ENCODE data around the gene CDH11. TPM values are rescaled to one million over a fixed set of nuclear protein-coding genes. Genes with fewer than 3 reads are reported as not detected.

CDH11 gene
- polyA plus RNA-seq, 1 experiment = 276 TPM

DNA sequence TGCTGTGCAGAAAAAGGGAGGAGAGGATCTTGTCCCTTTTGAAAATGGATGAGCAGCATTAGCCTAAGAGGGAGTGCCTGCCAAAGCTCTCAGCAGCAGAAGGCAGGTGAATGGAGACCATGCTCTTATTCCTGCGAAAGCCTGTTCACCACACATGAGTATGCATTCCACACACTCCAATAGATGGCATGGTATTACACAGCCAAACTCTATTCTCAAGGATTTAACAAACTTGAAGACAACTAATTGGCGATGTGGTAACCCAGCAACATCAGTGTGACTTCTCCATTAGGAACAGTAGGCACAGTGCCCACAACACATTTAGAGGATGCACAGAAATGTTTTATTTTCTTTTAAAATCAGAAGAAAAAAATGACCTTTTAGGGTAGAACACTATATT, 77.8 kb downstream of the CDH11 start:
- CTCF ChIA-PET = no interaction called here
- POLR2A ChIA-PET = no interaction called here
- Histone ChIP-seq H3K9me3 (ENCODE audit: control insufficient read depth, insufficient read depth, low read length) (no peaks in the 10 kb centered on the region), H3K27me3 (ENCODE audit: control insufficient read depth, insufficient read depth, low read length) (no peaks in the 10 kb centered on the region), H3K4me3 (ENCODE audit: low read depth, low read length) (no peak overlapping the region), H3K27ac (ENCODE audit: low read depth, low read length) (no peak overlapping the region)
- TF ChIP-seq, protein P1, sequence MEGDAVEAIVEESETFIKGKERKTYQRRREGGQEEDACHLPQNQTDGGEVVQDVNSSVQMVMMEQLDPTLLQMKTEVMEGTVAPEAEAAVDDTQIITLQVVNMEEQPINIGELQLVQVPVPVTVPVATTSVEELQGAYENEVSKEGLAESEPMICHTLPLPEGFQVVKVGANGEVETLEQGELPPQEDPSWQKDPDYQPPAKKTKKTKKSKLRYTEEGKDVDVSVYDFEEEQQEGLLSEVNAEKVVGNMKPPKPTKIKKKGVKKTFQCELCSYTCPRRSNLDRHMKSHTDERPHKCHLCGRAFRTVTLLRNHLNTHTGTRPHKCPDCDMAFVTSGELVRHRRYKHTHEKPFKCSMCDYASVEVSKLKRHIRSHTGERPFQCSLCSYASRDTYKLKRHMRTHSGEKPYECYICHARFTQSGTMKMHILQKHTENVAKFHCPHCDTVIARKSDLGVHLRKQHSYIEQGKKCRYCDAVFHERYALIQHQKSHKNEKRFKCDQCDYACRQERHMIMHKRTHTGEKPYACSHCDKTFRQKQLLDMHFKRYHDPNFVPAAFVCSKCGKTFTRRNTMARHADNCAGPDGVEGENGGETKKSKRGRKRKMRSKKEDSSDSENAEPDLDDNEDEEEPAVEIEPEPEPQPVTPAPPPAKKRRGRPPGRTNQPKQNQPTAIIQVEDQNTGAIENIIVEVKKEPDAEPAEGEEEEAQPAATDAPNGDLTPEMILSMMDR (IDR thresholded peaks at IDR 0.05; ENCODE audit: low read depth, low read length) = no peak
- DNase-seq (ENCODE audit: low read depth, low spot score) = no peak

DNA sequence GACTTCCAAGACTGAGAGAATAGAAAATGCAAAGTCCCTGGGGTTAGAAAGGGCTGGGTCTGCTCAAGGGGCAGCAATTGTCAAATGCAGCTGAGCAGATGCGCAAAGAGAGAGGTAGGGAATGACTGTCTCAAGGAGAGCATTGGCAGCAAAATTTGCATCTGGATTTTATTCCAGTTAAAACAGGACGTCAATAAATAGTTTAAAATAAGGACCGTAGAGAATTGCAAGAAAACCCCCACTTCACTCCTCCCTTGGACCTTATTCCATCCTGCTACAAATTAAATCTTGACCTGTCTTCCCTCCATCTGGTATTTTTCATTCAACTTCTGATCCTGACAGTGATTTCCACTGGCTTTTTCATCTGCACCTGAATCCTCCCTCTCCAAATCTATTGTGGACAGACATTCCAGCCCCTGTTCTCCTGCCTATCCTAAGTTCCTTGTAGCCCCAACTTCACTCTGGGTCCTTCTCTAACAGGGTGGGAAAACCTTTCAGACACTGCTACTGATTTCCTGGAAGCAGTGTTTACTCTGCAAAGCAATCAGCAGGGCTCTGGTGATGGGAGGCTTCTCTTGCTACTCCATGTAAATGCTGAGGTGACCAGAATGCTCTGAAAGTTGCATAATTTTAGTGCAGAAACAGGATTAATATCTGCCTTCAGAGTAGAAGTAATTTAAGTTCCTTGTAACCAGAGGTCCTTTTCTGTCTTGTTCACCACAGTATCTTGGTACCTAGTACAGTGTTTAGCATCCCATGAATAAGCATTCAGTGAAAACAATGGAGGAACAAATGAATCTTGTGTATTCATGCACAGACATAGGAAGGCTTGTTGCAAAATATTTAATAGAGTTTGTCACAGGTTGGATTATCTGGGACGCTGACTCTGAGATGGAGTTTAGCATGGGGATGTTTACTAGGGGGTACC, 79.2 kb downstream of the CDH11 start:
- H3K27me3 ChIP-seq (ENCODE audit: control insufficient read depth, insufficient read depth, low read length) = no peaks in the 10 kb centered on the region
- TF ChIP-seq, protein P1 (IDR thresholded peaks at IDR 0.05; ENCODE audit: low read depth, low read length) = no peak
- no peaks in the 10 kb centered on the region for H3K9me3 ChIP-seq (ENCODE audit: control insufficient read depth, insufficient read depth, low read length)
- no peak for DNase-seq (ENCODE audit: low read depth, low spot score)
- H3K27ac ChIP-seq (ENCODE audit: low read depth, low read length) = no peak overlapping the region
- ChIA-PET POLR2A (no interaction called here), CTCF (no interaction called here)
- H3K4me3 ChIP-seq (ENCODE audit: low read depth, low read length) = no peak overlapping the region

DNA sequence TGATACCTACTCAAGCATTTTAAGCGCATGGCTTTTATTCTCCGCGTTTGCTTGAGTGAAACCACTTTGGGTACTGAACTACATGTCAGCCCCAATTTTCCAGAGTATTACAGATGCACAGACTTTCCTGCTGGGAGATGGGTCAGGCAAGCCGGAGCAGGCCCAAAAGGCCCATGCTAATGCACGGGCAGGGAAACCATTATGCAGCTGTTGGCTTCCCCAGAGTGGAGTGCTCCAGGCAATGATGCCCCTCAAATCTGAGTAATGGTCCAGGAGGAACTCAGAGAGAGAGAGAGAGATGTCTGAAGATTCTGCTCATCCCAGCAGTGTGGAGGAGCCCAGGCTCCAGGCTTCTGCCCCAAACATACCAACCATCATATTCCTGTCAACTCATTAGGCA, 80.2 kb downstream of the CDH11 start:
- H3K9me3 ChIP-seq (ENCODE audit: control insufficient read depth, insufficient read depth, low read length) = no peaks in the 10 kb centered on the region
- TF ChIP-seq, protein P1 (IDR thresholded peaks at IDR 0.05; ENCODE audit: low read depth, low read length) = no peak
- ChIA-PET POLR2A (no interaction called here), CTCF (no interaction called here)
- H3K27me3 ChIP-seq (ENCODE audit: control insufficient read depth, insufficient read depth, low read length) = no peaks in the 10 kb centered on the region
- no peak overlapping the region for H3K4me3 ChIP-seq (ENCODE audit: low read depth, low read length)
- no peak overlapping the region for H3K27ac ChIP-seq (ENCODE audit: low read depth, low read length)
- DNase-seq (ENCODE audit: low read depth, low spot score) = no peak

DNA sequence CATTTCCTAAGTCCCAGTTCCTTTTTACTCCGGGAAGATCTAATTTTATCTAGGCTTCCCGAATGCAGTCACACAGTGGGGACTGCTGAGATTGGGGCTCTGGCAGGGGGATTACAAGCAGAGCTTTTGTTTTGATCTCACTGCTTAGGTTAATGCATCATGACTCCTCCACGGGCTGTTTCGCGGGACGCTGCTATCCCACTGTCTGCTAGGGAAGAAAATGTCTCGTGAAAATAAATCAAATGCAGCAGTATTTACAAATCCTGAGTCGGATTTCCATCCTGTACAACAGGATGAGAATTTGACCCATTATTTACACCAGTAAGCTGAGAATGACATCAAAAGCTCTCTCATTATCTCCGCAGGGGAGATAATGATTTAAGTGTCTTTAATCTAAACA, 83.8 kb downstream of the CDH11 start:
- no peaks in the 10 kb centered on the region for H3K9me3 ChIP-seq (ENCODE audit: control insufficient read depth, insufficient read depth, low read length)
- no peak for DNase-seq (ENCODE audit: low read depth, low spot score)
- TF ChIP-seq, protein P1 (IDR thresholded peaks at IDR 0.05; ENCODE audit: low read depth, low read length) = no peak
- no peak overlapping the region for H3K27ac ChIP-seq (ENCODE audit: low read depth, low read length)
- no peaks in the 10 kb centered on the region for H3K27me3 ChIP-seq (ENCODE audit: control insufficient read depth, insufficient read depth, low read length)
- H3K4me3 ChIP-seq (ENCODE audit: low read depth, low read length) = no peak overlapping the region
- ChIA-PET POLR2A (no interaction called here), CTCF (no interaction called here)

DNA sequence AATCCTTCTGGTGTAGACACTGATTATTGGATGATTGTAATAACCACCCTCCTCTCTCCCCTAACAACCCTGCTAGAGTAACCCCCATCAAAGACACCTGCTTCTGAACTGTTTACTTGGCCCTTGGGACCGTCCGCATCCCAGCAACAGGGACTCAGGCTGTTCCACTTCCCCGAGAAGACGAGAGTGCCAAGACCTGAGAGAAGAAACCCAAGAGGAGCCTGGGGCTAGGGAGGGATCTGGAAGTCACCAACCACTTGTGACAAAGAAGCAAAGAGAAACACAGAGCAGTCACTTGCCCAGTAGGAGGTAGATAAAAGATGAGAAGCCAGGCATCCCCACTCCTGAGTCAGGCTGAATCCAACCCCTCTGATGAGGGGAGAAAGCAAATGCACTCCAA, 84.3 kb downstream of the CDH11 start:
- ChIA-PET CTCF (no interaction called here), POLR2A (no interaction called here)
- Histone ChIP-seq H3K9me3 (ENCODE audit: control insufficient read depth, insufficient read depth, low read length) (no peaks in the 10 kb centered on the region), H3K27ac (ENCODE audit: low read depth, low read length) (no peak overlapping the region), H3K27me3 (ENCODE audit: control insufficient read depth, insufficient read depth, low read length) (no peaks in the 10 kb centered on the region), H3K4me3 (ENCODE audit: low read depth, low read length) (no peak overlapping the region)
- DNase-seq (ENCODE audit: low read depth, low spot score) = no peak
- TF ChIP-seq, protein P1 (IDR thresholded peaks at IDR 0.05; ENCODE audit: low read depth, low read length) = no peak

All from AG04450 (cell line).